NCI-H226 (cell line): ENCODE results near the gene GJC2.

Experiments
- DNase-seq: peaks from one replicate; pipeline ENCODE4 v3.0.0-alpha.2; 2015

The GJC2 gene

GRCh38 chr1:228197555-228198147 lies 47.9 kb downstream of the GJC2 start:
- DNase-seq: no peak

DNA sequence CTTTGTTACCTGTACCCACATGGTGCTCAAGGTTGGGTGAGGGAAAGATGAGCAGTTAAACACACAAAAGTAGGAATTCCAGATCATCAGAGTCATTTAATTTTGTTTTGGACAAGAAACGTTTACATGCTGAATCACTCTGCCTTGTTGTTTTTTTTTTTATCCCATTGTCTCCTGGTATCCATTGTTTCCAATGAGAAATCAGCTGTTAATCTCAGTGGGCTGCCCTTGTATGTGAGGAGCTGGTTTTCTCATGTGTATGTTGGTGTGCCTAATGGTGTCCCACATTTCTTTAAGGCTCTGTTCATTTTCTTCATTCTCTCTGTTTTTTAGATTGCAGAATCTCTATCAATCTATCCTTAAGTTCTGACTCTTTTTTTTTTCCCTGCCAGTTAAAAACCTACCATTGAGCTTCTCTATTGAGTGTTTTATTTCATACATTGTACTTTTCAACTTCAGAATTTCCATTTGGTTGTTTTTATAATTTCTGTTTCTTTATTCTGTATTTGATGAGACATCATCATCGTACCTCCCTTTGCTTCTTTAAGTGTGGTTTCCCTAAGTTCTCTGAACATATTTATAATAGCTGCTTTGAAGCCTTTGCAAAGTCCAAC lies 49.4 kb downstream of the GJC2 start:
- DNase-seq: peak; percentile 9

- no peak for DNase-seq
Observed at GRCh38 chr1:228204958-228205357, 55.2 kb downstream of the GJC2 start.

GRCh38 chr1:228205526-228206436 lies 56.1 kb downstream of the GJC2 start:
- no peak for DNase-seq

DNA sequence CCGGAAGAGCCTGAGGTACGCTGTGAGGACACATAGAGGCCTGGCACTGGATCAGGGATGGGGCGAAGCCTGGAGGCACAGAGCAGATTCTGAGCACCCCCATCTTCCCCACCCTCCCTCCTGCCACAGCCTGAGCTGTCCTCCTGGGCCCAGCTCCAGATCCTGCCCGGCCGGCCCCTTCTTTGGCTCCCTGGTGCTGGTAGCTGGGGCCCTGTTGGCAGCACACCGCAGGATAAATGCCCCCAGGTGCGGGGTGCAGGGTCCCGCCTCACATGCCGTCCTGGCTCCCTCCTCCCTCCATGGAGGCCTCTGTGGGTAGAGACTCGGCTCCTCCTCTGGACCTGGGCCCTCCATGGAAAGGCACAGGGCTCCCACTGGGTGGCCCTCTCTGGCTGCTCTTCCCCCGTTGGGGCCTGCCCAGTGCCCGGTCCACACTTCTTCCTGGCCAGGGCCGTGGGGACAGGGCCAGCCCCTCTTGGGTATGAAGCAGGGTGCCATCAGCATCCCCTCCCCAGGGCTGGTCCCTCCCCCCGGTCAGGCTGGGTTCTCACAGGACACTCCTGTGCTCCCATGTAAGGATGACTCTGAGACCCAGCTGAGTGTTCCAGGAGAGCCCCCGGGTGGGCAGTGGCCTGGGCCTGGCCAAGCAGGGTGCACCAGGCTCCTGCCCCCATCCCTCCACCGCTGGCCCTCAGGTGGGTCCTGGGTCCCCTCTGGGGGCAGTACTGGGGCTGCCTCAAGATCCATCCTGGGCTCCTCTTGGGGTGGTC lies 57.0 kb downstream of the GJC2 start:
- DNase-seq: no peak

DNA sequence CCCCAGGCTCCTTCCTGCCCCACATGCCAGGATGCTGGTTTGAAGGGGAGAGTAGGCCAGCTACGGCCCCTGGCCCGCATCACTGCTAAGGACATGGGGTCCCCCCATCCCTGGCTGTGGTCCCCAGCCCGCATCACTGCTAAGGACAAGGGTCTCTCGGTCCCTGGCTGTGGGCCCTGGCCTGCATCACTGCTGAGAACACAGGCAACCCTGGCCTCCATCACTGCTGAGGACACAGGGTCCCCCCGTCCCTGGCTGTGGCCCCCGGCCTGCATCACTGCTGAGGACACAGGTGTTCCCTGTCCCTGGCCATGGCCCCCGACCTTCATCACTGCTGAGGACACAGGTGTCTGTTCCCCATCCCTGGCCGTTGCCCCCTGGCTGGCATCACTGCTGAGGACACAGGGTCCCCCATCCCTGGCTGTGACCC lies 57.7 kb downstream of the GJC2 start:
- no peak for DNase-seq

GRCh38 chr1:228207851-228208821 lies 58.4 kb downstream of the GJC2 start, which contains the start of gene OBSCN:
TSS of gene OBSCN (plus strand) at chr1:228208044. CDS start at chr1:228211784, 3,740 bp downstream.
- no peak for DNase-seq

- no peak for DNase-seq
Observed at GRCh38 chr1:228208831-228209551, 59.3 kb downstream of the GJC2 start.
